Esophagus (tissue), 2 donors: ENCODE data around the gene CMSS1. TPM values are rescaled to one million over a fixed set of nuclear protein-coding genes. Genes with fewer than 3 reads are reported as not detected.

Experiments
- H3K27ac ChIP-seq, 2 donors: one replicate each; pipeline ENCODE4 v1.5.1; 2013; ENCODE audit warnings: low read depth in 2 of 2, mild to moderate bottlenecking in 2 of 2, inconsistent platforms in 1 of 2, low read length in 1 of 2, moderate library complexity in 1 of 2
- H3K27me3 ChIP-seq, 2 donors: one replicate each; pipeline ENCODE4 v1.6.1; 2013; ENCODE audit warnings: low read length in 2 of 2, control low read depth in 1 of 2, mild to moderate bottlenecking in 1 of 2; ENCODE audit not compliant: insufficient read depth in 2 of 2, control insufficient read depth in 1 of 2
- H3K36me3 ChIP-seq, 2 donors: one replicate each; pipeline ENCODE4 v1.6.1; 2013; ENCODE audit warnings: low read length in 1 of 2; ENCODE audit not compliant: control insufficient read depth in 2 of 2, insufficient read depth in 2 of 2
- H3K4me1 ChIP-seq, 2 donors: one replicate each; pipeline ENCODE4 v1.6.1; 2013; ENCODE audit warnings: low read length in 1 of 2; ENCODE audit not compliant: control insufficient read depth in 2 of 2, insufficient read depth in 2 of 2
- H3K4me3 ChIP-seq, 2 donors: one replicate each; pipeline ENCODE4 v1.5.1; 2013; ENCODE audit warnings: low read length in 2 of 2, mild to moderate bottlenecking in 2 of 2, low read depth in 1 of 2, moderate library complexity in 1 of 2
- H3K9me3 ChIP-seq, 2 donors: one replicate each; pipeline ENCODE4 v1.6.1; 2013; ENCODE audit warnings: mild to moderate bottlenecking in 2 of 2, low read depth in 1 of 2, low read length in 1 of 2, moderate library complexity in 1 of 2; ENCODE audit not compliant: control insufficient read depth in 2 of 2, insufficient read depth in 1 of 2
- WGBS, 2 donors: extraction: QIAGEN DNeasy Blood & Tissue Kit; methylation state at CpG; one replicate each; pipeline ENCODE4 v1.1.7; 2013; 5-methylcytosine and 5-hydroxymethylcytosine counted together
- polyA plus RNA-seq, 2 donors: library from polyadenylated mRNA; stranded (reverse); fragments of 200-250 nt; gene quantifications; one replicate each; pipeline ENCODE4 v1.2.3, GENCODE V29; 2013
- donor health status: healthy with polysubstance abuse.
- donor health status: Bipolar disorder and iron deficiency.

CMSS1 gene
- polyA plus RNA-seq, 2 donors: 15.5 to 17.9 TPM

DNA sequence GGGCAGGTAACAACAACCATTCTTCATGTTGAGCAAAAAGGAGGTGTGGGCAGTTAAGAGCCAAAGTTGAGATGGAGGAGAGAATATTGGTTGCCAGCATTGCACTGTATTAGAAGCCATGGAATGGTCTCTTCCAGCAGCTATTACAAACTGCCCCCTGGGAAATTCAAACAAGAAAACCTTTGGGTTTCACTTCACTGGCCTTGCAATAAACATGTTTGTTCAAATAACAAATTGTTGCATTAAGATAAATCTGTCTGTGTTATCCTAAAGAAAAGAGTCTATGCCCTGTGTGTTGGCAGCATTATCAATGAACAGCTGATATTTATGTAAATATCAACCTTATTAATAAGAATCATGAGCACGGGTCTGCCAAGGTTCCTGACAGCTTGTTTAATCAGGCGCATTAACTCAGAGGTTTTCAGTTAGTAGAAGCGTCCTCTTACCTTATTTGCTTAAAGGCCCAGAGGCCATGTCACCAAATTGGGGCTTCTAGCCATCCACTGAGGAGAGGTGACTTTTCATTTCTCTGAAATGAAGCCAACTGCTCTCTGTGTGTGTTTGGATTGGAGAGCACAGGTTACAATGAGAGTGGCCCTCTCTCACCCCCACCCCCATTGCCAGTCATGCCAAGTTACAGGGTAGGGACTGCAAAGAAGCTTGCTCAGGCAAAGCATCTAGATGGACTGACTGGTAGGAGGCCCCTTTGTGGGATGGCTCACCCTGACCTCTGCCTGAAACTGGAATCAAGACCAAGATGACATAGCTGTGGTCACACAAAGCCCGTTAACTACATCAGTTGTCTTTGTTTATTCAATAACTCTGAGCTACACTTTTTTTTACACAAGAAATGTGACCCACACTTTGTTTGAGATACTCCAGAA lies 286.1 kb downstream of the CMSS1 start:
- no peak overlapping the region for H3K4me3 ChIP-seq
- H3K9me3 ChIP-seq: no peaks in the 10 kb centered on the region
- peaks cover 2 to 5% of the 10 kb centered on the region in 2 donors for H3K4me1 ChIP-seq
- 59 to 69% methylated on average over 4 of the region's 4 CpGs for WGBS, 2 donors
- peak overlapping the region in 1 of 2 donors; percentile 33 for H3K27ac ChIP-seq
- H3K27me3 ChIP-seq: no peaks in the 10 kb centered on the region
- H3K36me3 ChIP-seq: no peaks in the 10 kb centered on the region

GRCh38 chr3:100104442-100104798 lies 286.8 kb downstream of the CMSS1 start:
- WGBS, 2 donors: 74 to 79% methylated on average over 2 of the region's 2 CpGs
- H3K27ac ChIP-seq: no peak overlapping the region

DNA sequence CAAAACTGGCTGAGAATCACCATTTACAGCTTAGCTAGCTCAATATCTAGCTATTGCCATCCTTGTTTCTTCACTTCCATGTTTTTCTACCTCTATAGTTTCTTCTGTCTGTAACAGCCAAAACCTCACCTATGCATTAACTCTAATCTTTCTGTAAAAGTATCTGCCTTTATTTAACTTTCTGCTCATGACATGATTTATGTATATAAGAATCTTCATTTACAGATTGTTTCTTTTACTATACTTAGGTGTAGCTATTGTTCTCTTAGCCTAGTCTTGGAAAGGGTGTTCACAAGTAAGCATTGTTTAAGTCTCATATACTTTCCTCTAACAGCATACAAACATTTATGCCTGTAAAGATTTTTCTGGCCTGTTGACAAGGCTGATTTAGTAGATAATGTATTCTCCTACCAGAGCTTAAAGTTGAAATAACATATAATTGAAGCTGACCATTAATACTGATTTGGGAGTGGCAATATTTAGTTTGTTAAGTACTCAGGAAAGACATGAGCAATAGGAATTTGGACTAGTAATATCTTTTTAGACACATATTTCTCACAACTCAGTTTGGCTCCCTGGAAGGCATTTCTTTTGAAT lies 287.3 kb downstream of the CMSS1 start:
- no peaks in the 10 kb centered on the region for H3K27me3 ChIP-seq
- no peaks in the 10 kb centered on the region for H3K36me3 ChIP-seq
- no peaks in the 10 kb centered on the region for H3K9me3 ChIP-seq
- no peak overlapping the region for H3K4me3 ChIP-seq
- no peak overlapping the region for H3K27ac ChIP-seq
- peaks cover 2 to 5% of the 10 kb centered on the region in 2 donors for H3K4me1 ChIP-seq

More at GRCh38 chr3:100104442-100104798, 286.8 kb downstream of the CMSS1 start:
- Histone ChIP-seq H3K4me3 (no peak overlapping the region), H3K4me1 (peaks cover 2 to 5% of the 10 kb centered on the region in 2 donors), H3K27me3 (no peaks in the 10 kb centered on the region), H3K9me3 (no peaks in the 10 kb centered on the region), H3K36me3 (no peaks in the 10 kb centered on the region)

GRCh38 chr3:100105501-100105900 lies 287.8 kb downstream of the CMSS1 start:
- Histone ChIP-seq H3K4me1 (peaks cover 2 to 5% of the 10 kb centered on the region in 2 donors), H3K9me3 (no peaks in the 10 kb centered on the region), H3K36me3 (no peaks in the 10 kb centered on the region), H3K27ac (no peak overlapping the region), H3K4me3 (no peak overlapping the region), H3K27me3 (no peaks in the 10 kb centered on the region)
- 77 to 95% methylated on average over 1 of the region's 1 CpG for WGBS, 2 donors

- Histone ChIP-seq H3K36me3 (no peaks in the 10 kb centered on the region), H3K27me3 (no peaks in the 10 kb centered on the region), H3K9me3 (no peaks in the 10 kb centered on the region), H3K4me1 (peaks cover 2 to 5% of the 10 kb centered on the region in 2 donors), H3K27ac (peak overlapping the region in 1 of 2 donors; percentile 40), H3K4me3 (no peak overlapping the region)
Observed at GRCh38 chr3:100106094-100106493, 288.4 kb downstream of the CMSS1 start.

DNA sequence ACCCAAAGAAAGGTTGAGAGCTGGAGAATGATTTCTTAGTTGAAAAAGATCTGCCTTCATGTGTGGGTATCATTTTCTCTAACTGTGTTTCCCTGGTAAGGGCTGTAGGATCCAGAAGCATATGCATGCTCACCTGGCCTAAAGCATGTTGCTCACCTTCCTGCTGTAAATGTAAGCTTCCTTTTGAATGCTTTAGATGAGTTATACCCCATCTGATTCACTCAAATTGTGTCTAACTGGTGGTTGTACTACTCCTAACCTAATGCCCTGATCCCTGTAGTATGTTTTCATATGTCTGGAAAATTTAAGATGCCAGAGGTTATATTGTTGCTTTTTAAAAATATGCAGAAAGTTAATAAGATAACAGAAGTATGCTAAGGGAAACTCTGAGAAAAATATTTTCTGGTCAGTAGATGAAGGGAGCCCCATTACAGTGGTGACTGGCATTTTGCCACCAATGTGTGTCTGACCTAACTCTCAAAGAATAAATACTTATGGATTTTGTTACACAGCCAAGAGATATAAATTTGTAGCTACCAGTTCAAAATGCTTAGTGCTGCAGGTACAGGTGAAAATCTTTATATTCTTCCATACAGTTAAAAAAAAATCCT lies 289.0 kb downstream of the CMSS1 start:
- H3K9me3 ChIP-seq: no peaks in the 10 kb centered on the region
- H3K27ac ChIP-seq: peak overlapping the region in 1 of 2 donors; percentile 40
- no peak overlapping the region for H3K4me3 ChIP-seq
- H3K36me3 ChIP-seq: no peaks in the 10 kb centered on the region
- no peaks in the 10 kb centered on the region for H3K27me3 ChIP-seq
- H3K4me1 ChIP-seq: peaks cover 2 to 5% of the 10 kb centered on the region in 2 donors

DNA sequence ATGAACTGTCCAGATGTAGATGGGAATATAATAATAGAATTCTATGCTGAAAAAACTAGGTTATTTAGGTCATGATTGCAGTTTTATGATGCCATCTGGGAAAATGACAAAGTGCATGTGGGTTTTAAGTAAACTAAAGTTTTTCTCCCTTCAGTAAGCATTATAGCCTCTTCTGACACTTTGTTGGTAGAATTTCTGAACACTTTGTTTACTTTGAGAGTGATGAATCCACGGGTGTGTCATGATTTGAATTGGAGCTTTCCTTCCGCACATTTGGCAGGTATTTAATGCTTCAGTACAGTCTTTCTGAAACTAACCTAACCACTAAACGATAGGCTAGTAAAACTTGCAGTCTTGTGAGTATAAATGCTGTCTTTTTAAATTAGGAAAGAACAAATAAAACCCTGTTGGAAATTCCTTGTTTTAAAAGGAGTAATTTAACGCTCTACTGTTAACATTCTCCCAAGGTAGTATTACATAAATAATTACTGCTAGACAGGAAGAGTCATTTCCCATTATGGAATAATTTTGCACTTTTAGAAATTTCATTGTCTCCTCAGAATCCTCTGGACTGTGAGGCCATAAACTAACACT lies 289.7 kb downstream of the CMSS1 start:
- no peaks in the 10 kb centered on the region for H3K9me3 ChIP-seq
- no peak overlapping the region for H3K4me3 ChIP-seq
- H3K4me1 ChIP-seq: peaks cover 2 to 5% of the 10 kb centered on the region in 2 donors
- no peaks in the 10 kb centered on the region for H3K36me3 ChIP-seq
- no peaks in the 10 kb centered on the region for H3K27me3 ChIP-seq
- H3K27ac ChIP-seq: no peak overlapping the region
- WGBS, 2 donors: 25 to 37% methylated on average over 4 of the region's 4 CpGs

DNA sequence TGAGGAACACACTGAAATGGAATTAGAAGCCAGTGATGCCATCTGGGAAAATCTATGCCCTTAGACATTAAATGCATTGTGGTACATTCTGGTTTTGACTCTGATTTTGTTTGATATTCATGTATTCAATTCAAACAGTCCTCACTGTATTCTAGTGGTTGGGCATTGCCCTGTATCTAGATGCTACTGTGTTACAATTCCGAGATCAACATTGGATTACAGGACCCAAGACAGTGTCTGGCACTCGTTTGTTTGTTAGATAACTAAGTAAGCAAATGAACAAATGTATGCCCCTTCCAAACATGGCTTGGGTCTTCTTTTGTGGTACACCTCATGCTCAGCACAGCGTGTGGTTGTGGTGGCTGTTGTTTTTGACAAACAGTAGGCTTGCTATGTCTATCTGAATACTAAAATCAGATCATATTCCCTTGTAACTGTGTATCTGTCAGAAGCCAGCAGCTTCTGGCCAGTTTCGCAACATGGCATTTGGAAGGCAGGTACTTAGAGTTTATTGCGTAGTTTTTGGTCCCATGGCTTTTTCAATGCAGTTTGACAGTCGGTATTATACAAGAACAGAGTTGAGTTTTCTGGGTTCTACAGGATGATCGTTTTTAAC lies 290.9 kb downstream of the CMSS1 start:
- no peaks in the 10 kb centered on the region for H3K9me3 ChIP-seq
- 85 to 87% methylated on average over 7 of the region's 7 CpGs for WGBS, 2 donors

GRCh38 chr3:100110162-100110561 lies 292.5 kb downstream of the CMSS1 start:
- Histone ChIP-seq H3K9me3 (no peaks in the 10 kb centered on the region), H3K4me1 (peaks cover 0 to 2% of the 10 kb centered on the region in 2 donors), H3K27ac (no peak overlapping the region), H3K36me3 (no peaks in the 10 kb centered on the region), H3K4me3 (no peak overlapping the region), H3K27me3 (no peaks in the 10 kb centered on the region)
- WGBS, 2 donors: 74 to 75% methylated on average over 1 of the region's 1 CpG

More for the DNA sequence above, 290.9 kb downstream of the CMSS1 start:
- no peaks in the 10 kb centered on the region for H3K36me3 ChIP-seq
- H3K27me3 ChIP-seq: no peaks in the 10 kb centered on the region
- no peak overlapping the region for H3K4me3 ChIP-seq
- peaks cover 2 to 5% of the 10 kb centered on the region in 2 donors for H3K4me1 ChIP-seq
- no peak overlapping the region for H3K27ac ChIP-seq
